Stimulated activated CD4-positive, alpha-beta T cell treated with anti-CD3 and anti-CD28 coated beads, TNF-alpha, amount 100 ng/mL, for 24 hours (primary cell): ENCODE measurements around the gene RBM7.

Experiments
- DNase-seq, 3 experiments: peaks; one replicate each; pipeline ENCODE4 v3.0.0-alpha.2; 2020; ENCODE audit warnings: low read depth in 3 of 3

Gene RBM7

GRCh38 chr11:114448749-114449482 is 48.5 kb downstream of the RBM7 start:
- DNase-seq: no peak

GRCh38 chr11:114449845-114450244 is 49.4 kb downstream of the RBM7 start:
- no peak for DNase-seq

GRCh38 chr11:114452399-114452798 is 51.9 kb downstream of the RBM7 start:
- DNase-seq: no peak
